Measurements from ENCODE around the gene SKIL. TPM values are rescaled to one million over a fixed set of nuclear protein-coding genes. Genes with fewer than 3 reads are reported as not detected.

Gene SKIL
- total RNA-seq, 1 experiment from 2014 or later = 15.1 TPM

- peaks cover 0 to 4% of the 10 kb centered on the region in 2 experiments; a peak in 2 of 4 replicates for H3K4me1 ChIP-seq (ENCODE audit: control insufficient read depth in 1 of 2, insufficient read depth in 2 of 2, low read length in 2 of 2)
- intact Hi-C loops (cut with micrococcal nuclease) = no loop called here
- CTCF ChIA-PET = interaction anchor here (1.2 kb wide), 2 partner anchors 12 to 93 kb away, joined by 3 read pairs; no protein-coding TSS in a partner anchor
- H3K4me3 ChIP-seq (replicated peaks in 1 of 2; ENCODE audit: low read depth in 1 of 2, low read length in 2 of 2) = no peak overlapping the region
- no peaks in the 10 kb centered on the region for H3K9me3 ChIP-seq (ENCODE audit: control insufficient read depth in 1 of 2, insufficient read depth in 1 of 2, low read depth in 1 of 2, low read length in 2 of 2)
- TF ChIP-seq CBX3 (IDR thresholded peaks at IDR 0.05; ENCODE audit: low read depth) (no peak), SP1 (IDR thresholded peaks at IDR 0.05; ENCODE audit: low read depth) (no peak), TCF7L2 (IDR thresholded peaks at IDR 0.05; ENCODE audit: borderline replicate concordance, extremely low read depth, insufficient read depth, insufficient read length) (no peak), FOSL1 (IDR thresholded peaks at IDR 0.05; ENCODE audit: low read depth) (no peak), EZH2 (IDR thresholded peaks at IDR 0.05) (no peak), ZFX (IDR thresholded peaks at IDR 0.05) (no peak)
- TF ChIP-seq, protein P1, sequence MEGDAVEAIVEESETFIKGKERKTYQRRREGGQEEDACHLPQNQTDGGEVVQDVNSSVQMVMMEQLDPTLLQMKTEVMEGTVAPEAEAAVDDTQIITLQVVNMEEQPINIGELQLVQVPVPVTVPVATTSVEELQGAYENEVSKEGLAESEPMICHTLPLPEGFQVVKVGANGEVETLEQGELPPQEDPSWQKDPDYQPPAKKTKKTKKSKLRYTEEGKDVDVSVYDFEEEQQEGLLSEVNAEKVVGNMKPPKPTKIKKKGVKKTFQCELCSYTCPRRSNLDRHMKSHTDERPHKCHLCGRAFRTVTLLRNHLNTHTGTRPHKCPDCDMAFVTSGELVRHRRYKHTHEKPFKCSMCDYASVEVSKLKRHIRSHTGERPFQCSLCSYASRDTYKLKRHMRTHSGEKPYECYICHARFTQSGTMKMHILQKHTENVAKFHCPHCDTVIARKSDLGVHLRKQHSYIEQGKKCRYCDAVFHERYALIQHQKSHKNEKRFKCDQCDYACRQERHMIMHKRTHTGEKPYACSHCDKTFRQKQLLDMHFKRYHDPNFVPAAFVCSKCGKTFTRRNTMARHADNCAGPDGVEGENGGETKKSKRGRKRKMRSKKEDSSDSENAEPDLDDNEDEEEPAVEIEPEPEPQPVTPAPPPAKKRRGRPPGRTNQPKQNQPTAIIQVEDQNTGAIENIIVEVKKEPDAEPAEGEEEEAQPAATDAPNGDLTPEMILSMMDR (IDR thresholded peaks at IDR 0.05 in 2 of 3, conservative IDR thresholded peaks at IDR 0.05 in 1 of 3; ENCODE audit: borderline replicate concordance in 1 of 3, insufficient read depth in 1 of 3, low read depth in 2 of 3, low read length in 2 of 3) = no peak
- no peak overlapping the region for H3K4me2 ChIP-seq (ENCODE audit: low read length)
- BruUV-seq (replicated peaks) = no TSS peak
- H4K20me1 ChIP-seq (ENCODE audit: insufficient read depth) = no peaks in the 10 kb centered on the region
- no peaks in the 10 kb centered on the region for H3K9me2 ChIP-seq (ENCODE audit: insufficient read depth)
- no peaks in the 10 kb centered on the region for H3K36me3 ChIP-seq (ENCODE audit: control insufficient read depth in 1 of 2, insufficient read depth in 2 of 2, low read length in 2 of 2)
- no peak overlapping the region for H2AFZ ChIP-seq (ENCODE audit: low read depth, low read length, poor library complexity, severe bottlenecking)
- no peak for ATAC-seq
- RAD21 ChIA-PET (ENCODE audit: low non-redundant PET in 1 of 2, low total read pairs in 2 of 2, uncharacterized antibody in 2 of 2, unreplicated experiment in 2 of 2) = no interaction called here
- no peaks in the 10 kb centered on the region for H3K79me2 ChIP-seq (ENCODE audit: insufficient read depth, low read length)
- H3K27ac ChIP-seq (ENCODE audit: low read depth, low read length) = no peak overlapping the region
- POLR2A ChIA-PET = no interaction called here
- no peak for DNase-seq (ENCODE audit: low read depth, low spot score)
- H3K27me3 ChIP-seq (ENCODE audit: insufficient read depth, low read length) = no peaks in the 10 kb centered on the region
- H3K9ac ChIP-seq (ENCODE audit: low read length) = no peak overlapping the region
These were observed 36.0 kb upstream of the SKIL start for GRCh38 chr3:170321321-170322034.
